LHCN-M2 (cell line): ENCODE measurements around the gene RNF227. TPM values are rescaled to one million over a fixed set of nuclear protein-coding genes. Genes with fewer than 3 reads are reported as not detected.

Experiments used
- DNase-seq: peaks from one replicate; pipeline ENCODE4 v3.0.0-alpha.2; 2012; ENCODE audit warnings: low read depth
- total RNA-seq: library from RNA; depleted of rRNA; stranded (reverse); fragments of >200 nt; gene quantifications from 2 replicates; pipeline ENCODE4 v1.2.3, GENCODE V29; 2014

RNF227 gene
- total RNA-seq, 1 experiment from 2014 or later = 6.9 TPM

GRCh38 chr17:7889166-7889955 is 26.7 kb downstream of the RNF227 start:
- DNase-seq = peak; percentile 96

- DNase-seq = no peak
Observed at GRCh38 chr17:7888184-7888920, 27.7 kb downstream of the RNF227 start, which contains the start of gene CHD3. CHD3 (plus strand) TSS chr17:7888789; CDS start chr17:7889001, 212 bp downstream.

- peak; percentile 95 for DNase-seq
Observed at GRCh38 chr17:7887482-7888183, 28.5 kb downstream of the RNF227 start.

GRCh38 chr17:7887038-7887481 is 29.0 kb downstream of the RNF227 start:
- no peak for DNase-seq

- peak; percentile 25 for DNase-seq
Observed at GRCh38 chr17:7886227-7887037, 29.7 kb downstream of the RNF227 start.

- peak; percentile 88 for DNase-seq
Observed at GRCh38 chr17:7885367-7886226, 30.5 kb downstream of the RNF227 start.

- no peak for DNase-seq
Observed at GRCh38 chr17:7884581-7885366, 31.3 kb downstream of the RNF227 start.

GRCh38 chr17:7883781-7884386 is 32.2 kb downstream of the RNF227 start:
- DNase-seq = peak; percentile 45

GRCh38 chr17:7882629-7883028 is 33.5 kb downstream of the RNF227 start:
- no peak for DNase-seq

GRCh38 chr17:7882068-7882467 is 34.0 kb downstream of the RNF227 start:
- no peak for DNase-seq

GRCh38 chr17:7881276-7882054 is 34.6 kb downstream of the RNF227 start:
- DNase-seq = no peak

GRCh38 chr17:7880076-7880868 is 35.8 kb downstream of the RNF227 start:
- DNase-seq = no peak

- DNase-seq = no peak
Observed at GRCh38 chr17:7878234-7878633, 37.9 kb downstream of the RNF227 start.

GRCh38 chr17:7875804-7876370 is 40.2 kb downstream of the RNF227 start:
- no peak for DNase-seq

- DNase-seq = no peak
Observed at GRCh38 chr17:7873051-7873450, 43.0 kb downstream of the RNF227 start.

- no peak for DNase-seq
Observed at GRCh38 chr17:7867881-7868329, 48.2 kb downstream of the RNF227 start.
